LHCN-M2 (cell line): ENCODE results near the gene CEACAM6. TPM values are rescaled to one million over a fixed set of nuclear protein-coding genes. Genes with fewer than 3 reads are reported as not detected.
"Not testable (repeated sequence)": the region's sequence is repeated elsewhere in the genome, so short reads cannot be mapped to it uniquely, and the experiment has no call there.

Source experiments
- DNase-seq: peaks from one replicate; pipeline ENCODE4 v3.0.0-alpha.2; 2012; ENCODE audit warnings: low read depth
- polyA plus RNA-seq: library from polyadenylated mRNA; unstranded; fragments of >200 nt; gene quantifications from one replicate; pipeline ENCODE4 v1.2.1, GENCODE V29; 2012; ENCODE audit warnings: missing spikeins
- total RNA-seq: library from RNA; depleted of rRNA; stranded (reverse); fragments of >200 nt; gene quantifications from 2 replicates; pipeline ENCODE4 v1.2.3, GENCODE V29; 2014; rRNA removed

Gene CEACAM6
- total RNA-seq, result not detected in 2 replicates
- not detected for polyA plus RNA-seq

- no peak for DNase-seq
These were observed at the start of gene CEACAM6 for GRCh38 chr19:41755328-41755913. CEACAM6 (plus strand) TSS chr19:41755530; CDS start chr19:41755639, 109 bp downstream.

DNA sequence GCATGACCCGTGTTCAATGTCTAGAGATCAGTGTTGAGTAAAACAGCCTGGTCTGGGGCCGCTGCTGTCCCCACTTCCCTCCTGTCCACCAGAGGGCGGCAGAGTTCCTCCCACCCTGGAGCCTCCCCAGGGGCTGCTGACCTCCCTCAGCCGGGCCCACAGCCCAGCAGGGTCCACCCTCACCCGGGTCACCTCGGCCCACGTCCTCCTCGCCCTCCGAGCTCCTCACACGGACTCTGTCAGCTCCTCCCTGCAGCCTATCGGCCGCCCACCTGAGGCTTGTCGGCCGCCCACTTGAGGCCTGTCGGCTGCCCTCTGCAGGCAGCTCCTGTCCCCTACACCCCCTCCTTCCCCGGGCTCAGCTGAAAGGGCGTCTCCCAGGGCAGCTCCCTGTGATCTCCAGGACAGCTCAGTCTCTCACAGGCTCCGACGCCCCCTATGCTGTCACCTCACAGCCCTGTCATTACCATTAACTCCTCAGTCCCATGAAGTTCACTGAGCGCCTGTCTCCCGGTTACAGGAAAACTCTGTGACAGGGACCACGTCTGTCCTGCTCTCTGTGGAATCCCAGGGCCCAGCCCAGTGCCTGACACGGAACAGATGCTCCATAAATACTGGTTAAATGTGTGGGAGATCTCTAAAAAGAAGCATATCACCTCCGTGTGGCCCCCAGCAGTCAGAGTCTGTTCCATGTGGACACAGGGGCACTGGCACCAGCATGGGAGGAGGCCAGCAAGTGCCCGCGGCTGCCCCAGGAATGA lies 48.4 kb upstream of the CEACAM6 start:
- peak; percentile 11 for DNase-seq

DNA sequence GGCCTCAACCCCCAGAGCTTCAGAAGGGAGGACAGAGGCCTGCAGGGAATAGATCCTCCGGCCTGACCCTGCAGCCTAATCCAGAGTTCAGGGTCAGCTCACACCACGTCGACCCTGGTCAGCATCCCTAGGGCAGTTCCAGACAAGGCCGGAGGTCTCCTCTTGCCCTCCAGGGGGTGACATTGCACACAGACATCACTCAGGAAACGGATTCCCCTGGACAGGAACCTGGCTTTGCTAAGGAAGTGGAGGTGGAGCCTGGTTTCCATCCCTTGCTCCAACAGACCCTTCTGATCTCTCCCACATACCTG lies 47.9 kb upstream of the CEACAM6 start:
- no peak for DNase-seq

GRCh38 chr19:41707871-41708371 lies 47.4 kb upstream of the CEACAM6 start:
- no peak for DNase-seq

DNA sequence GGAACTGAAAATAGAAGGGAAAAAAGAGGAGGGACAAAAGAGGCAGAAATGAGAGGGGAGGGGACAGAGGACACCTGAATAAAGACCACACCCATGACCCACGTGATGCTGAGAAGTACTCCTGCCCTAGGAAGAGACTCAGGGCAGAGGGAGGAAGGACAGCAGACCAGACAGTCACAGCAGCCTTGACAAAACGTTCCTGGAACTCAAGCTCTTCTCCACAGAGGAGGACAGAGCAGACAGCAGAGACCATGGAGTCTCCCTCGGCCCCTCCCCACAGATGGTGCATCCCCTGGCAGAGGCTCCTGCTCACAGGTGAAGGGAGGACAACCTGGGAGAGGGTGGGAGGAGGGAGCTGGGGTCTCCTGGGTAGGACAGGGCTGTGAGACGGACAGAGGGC lies 46.8 kb upstream of the CEACAM6 start, which contains the start of gene CEACAM5:
Gene CEACAM5, plus strand, starts transcription at position 146 of the 400 bp plus-strand sequence. Its CDS starts 106 bp downstream, at position 252.
- no peak for DNase-seq

GRCh38 chr19:41709516-41709915 lies 45.8 kb upstream of the CEACAM6 start:
- DNase-seq, result not testable (repeated sequence)

GRCh38 chr19:41709951-41710645 lies 45.2 kb upstream of the CEACAM6 start:
- no peak for DNase-seq

- no peak for DNase-seq
These were observed 43.7 kb upstream of the CEACAM6 start for GRCh38 chr19:41711376-41712261.

DNA sequence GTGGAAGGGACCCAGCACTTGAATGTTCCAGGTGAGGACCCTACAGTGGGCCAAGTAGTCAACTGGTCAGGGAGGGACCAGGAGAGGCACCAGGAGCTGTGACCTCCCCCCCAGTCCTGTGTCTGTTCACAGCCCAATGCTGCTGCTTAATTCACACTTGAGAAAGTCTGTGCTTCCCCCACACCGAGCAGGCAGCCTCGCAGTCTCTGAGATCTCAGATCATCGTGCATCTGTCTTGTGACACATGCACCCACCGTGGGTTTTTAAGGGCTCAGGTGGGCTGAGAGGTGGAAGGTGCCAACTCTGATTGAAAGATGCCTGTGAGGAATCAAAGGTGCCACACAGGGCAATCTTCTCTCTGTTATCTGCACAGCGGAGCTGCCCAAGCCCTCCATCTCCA lies 40.7 kb upstream of the CEACAM6 start:
- DNase-seq, result no peak

GRCh38 chr19:41718761-41719160 lies 36.6 kb upstream of the CEACAM6 start:
- DNase-seq, result no peak

DNA sequence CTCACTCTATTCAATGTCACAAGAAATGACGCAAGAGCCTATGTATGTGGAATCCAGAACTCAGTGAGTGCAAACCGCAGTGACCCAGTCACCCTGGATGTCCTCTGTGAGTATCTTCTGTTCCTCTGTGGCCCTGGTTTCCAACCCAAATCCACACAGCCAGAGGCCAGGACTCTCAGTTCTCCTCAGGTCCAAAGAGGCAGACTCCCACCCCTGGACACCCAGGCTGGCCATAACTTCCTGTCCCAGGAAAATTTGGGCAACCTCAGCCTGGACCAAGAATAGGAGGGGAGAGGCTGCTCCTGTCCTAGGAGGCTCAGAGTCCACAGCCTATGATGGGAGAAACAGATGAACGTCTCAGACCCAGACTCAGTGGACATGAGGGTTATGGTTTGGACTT lies 35.2 kb upstream of the CEACAM6 start:
- no peak for DNase-seq

DNA sequence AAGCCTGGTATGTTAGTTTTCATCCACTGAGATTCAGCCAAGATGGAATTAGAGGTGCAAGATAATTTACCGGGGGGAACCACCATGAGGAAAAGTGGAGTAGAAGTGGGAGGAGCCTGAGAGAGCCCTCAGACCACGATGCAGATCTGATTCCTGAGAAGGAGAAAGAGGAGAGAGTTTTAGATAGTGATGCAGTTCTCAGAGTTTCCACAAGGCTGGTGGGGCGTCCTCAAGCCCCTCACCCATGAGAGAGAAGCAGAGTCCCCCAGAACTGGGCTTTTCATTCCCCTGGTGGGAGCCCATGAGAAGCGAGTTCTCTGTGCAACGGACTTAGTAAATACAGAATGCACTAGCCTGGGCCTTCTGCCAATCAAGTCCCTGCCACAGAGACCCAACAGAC lies 28.8 kb upstream of the CEACAM6 start:
- DNase-seq, result no peak

- no peak for DNase-seq
These were observed 21.2 kb upstream of the CEACAM6 start for GRCh38 chr19:41734156-41734555.

DNA sequence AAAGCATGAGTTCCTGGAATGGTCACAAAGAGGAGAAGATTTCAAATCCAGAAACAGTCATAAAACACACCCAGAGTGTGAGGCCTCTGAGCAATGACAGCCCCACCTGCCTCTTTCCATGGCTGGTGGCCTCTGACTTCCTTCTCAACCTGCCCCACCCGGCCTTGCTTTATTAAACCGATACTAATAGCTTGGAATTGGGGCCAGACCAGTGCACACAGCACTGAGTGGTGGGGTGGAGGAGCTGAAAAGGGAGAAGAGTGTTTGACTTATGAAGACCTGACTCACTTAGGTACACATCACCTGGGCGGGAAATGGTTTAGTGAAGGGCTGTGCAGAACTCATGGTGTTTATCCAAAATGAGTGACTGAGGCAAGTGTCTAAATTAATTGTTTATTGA lies 20.7 kb upstream of the CEACAM6 start:
- DNase-seq, result no peak

DNA sequence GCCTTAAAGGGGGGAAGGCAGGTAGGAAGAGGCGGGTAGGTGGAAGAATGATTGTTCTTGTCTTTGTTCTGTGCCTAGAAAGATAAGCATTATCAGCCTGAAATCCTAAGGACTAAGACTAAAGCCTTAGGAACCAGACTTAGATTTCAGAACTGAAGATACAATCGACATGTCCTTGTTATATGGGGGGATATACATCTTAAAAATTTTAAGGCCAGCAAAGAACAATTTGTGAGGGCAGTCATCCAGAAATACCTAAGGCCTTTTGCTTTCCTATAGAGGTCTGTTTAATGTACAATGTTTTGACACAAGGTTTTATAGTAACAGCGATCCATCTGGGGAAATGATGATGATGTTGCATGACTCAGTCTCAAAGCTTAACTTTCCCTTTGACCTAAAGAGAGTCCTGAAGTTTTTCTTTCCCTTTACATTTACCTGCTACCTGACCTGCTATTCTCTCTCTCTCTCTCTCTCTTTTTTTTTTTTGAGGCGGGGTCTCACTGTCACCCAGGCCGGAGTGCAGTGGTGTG lies 20.2 kb upstream of the CEACAM6 start:
- DNase-seq, result no peak

DNA sequence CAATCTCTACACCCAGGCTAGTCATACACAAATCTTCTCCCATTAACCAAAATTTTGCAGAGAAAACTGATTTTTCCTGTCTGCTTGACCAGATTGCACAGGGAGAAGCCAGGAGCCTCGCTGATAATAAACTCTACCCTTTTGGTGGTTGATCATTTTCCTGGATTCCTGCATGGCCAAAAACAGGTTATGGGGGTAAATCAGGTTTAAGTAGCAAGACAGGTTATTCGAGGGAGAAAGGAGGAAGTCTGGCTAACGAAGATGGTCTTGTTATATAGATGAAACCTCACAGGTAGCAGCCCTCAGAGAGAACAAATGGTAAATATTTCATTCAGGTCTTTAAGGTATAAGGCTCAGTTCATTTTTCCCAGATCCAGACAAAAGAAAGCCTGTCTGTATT lies 16.0 kb upstream of the CEACAM6 start:
- DNase-seq, result no peak

GRCh38 chr19:41740415-41741243 lies 14.7 kb upstream of the CEACAM6 start:
- no peak for DNase-seq

DNA sequence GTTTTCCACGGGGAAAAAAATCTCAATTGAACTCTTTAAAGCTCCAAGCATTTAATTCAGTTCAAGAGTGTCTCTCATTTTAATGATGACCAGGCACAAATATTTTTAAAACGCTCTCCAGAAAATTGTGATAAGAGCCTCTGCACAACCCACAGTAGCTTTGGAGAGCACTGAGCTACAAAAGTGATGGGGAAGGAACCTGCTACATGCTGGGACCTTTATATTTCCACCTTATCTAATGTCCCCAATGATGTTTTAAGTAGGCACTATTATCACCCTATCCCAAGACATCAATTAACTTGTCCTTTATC lies 14.1 kb upstream of the CEACAM6 start:
- DNase-seq, result no peak

GRCh38 chr19:41744850-41745249 lies 10.5 kb upstream of the CEACAM6 start:
- DNase-seq, result no peak

- no peak for DNase-seq
These were observed 9.6 kb upstream of the CEACAM6 start for GRCh38 chr19:41745756-41746155.
